RWPE2 (cell line): ENCODE data around the gene SERPINA12.

Experiments
- ATAC-seq: fragments of 200-7000 bp; cut with Tn5 transposase; 3 replicates; pipeline ENCODE4 v1.9.1; 2021; ENCODE audit warnings: low read depth
- DNase-seq: peaks from one replicate; pipeline ENCODE4 v3.0.0-alpha.2; 2020; ENCODE audit warnings: low spot score
- H3K27ac ChIP-seq: fragments of 450-650 bp; 2 replicates; pipeline ENCODE4 v1.5.1; 2017; ENCODE audit warnings: mild to moderate bottlenecking; ENCODE audit not compliant: poor library complexity, severe bottlenecking
- H3K27me3 ChIP-seq: fragments of 250-450 bp; sonication (Bioruptor Pico); 2 replicates; pipeline ENCODE4 v1.5.1; 2021; ENCODE audit warnings: mild to moderate bottlenecking, moderate library complexity; ENCODE audit not compliant: insufficient read depth, poor library complexity, severe bottlenecking
- H3K36me3 ChIP-seq: fragments of 250-450 bp; sonication (Bioruptor Pico); 2 replicates; pipeline ENCODE4 v1.5.1; 2020; ENCODE audit warnings: low read depth, mild to moderate bottlenecking, moderate library complexity
- H3K4me1 ChIP-seq: fragments of 250-450 bp; sonication (Bioruptor Pico); 2 replicates; pipeline ENCODE4 v1.5.1; 2021; ENCODE audit warnings: mild to moderate bottlenecking, moderate library complexity; ENCODE audit not compliant: insufficient read depth, poor library complexity, severe bottlenecking
- H3K4me3 ChIP-seq: fragments of 250-450 bp; sonication (Bioruptor Pico); 2 replicates; pipeline ENCODE4 v1.5.1; 2021; ENCODE audit warnings: mild to moderate bottlenecking, moderate library complexity; ENCODE audit not compliant: severe bottlenecking
- H3K9me3 ChIP-seq: fragments of 250-450 bp; sonication (Bioruptor Pico); 2 replicates; pipeline ENCODE4 v1.5.1; 2021; ENCODE audit warnings: mild to moderate bottlenecking, moderate library complexity; ENCODE audit not compliant: severe bottlenecking
- CTCF ChIP-seq: fragments of 450-650 bp; IDR thresholded peaks from one replicate; pipeline ENCODE4 v1.5.1; 2017; ENCODE audit warnings: mild to moderate bottlenecking, moderate library complexity; ENCODE audit not compliant: poor library complexity, severe bottlenecking

Gene SERPINA12

DNA sequence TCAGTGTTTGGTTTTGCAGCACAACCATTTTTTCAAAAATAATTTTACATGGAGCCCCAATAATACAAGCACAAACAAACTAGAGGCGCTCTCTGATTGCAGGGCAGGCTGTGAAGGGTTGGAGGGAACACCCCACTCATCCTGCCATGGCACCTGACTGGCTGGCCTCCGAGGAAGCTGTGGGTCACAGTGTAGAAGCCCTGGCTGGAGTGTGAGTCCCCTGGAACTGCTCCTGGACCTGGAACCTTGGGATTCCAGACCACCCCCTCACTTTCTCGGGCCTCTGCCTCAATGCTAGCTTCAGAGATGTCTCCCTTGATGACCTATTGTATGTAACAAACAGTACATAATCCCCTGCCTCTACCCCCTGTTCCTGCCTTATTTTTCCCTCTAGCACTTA, 14.8 kb upstream of the SERPINA12 start:
- Histone ChIP-seq H3K4me3 (no peak overlapping the region), H3K27me3 (peaks cover 7% of the 10 kb centered on the region), H3K36me3 (no peaks in the 10 kb centered on the region), H3K27ac (no peak overlapping the region), H3K9me3 (peaks cover 4% of the 10 kb centered on the region), H3K4me1 (no peaks in the 10 kb centered on the region)
- DNase-seq (no peak), ATAC-seq (no peak)
- no peak for TF ChIP-seq CTCF

DNA sequence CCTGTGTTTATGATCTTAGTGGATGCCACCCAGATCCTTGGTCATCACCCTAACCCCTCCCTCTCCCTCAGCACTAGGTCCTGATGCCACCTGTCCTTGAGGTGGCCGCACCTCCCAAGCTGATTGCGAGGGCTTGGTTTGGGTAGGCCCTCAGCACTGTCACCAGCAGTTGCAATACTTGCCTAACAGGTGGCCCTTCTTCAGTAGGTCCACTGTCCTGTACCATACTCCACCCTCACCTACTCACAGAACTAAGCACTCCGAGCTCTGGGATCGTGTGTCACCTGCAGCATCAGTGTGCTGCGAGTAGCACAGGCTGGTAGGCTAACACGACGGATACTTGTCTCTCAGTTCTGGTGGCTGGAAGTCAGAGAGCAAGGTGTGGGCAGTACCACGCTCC, 14.0 kb upstream of the SERPINA12 start:
- H3K27me3 ChIP-seq: peaks cover 7% of the 10 kb centered on the region
- TF ChIP-seq CTCF: no peak
- ATAC-seq (no peak), DNase-seq (no peak)
- H3K9me3 ChIP-seq: peaks cover 4% of the 10 kb centered on the region
- no peak overlapping the region for H3K27ac ChIP-seq
- no peaks in the 10 kb centered on the region for H3K36me3 ChIP-seq
- no peak overlapping the region for H3K4me3 ChIP-seq
- H3K4me1 ChIP-seq: no peaks in the 10 kb centered on the region

DNA sequence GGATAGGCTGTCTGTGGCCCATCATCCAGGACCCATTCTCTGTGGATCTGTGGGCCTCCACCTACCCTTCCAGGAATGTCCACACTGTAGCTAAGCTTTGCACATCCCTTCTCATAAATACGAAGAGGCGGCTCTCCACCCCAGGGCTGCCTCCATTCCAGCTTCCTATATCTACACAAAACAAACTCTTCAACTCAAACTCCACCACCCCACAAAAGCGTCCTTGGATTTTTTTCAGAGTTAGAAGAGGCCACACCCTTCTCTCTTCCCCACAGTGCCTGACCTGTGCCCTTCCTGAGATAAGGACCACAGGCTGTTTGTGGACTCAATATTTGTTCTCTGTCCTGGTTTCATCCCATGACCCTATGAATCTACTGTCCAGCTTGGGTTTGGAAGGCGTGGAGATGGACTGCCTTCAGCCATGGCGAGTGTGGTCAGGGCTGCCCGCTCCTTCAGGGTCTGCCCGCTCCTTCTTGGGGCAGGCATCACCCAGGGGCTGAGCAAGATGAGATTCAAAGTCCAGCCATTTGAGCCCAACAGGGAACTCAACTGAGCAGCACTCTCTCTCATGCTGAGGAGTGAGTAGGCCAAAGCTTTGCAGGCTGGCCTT, 13.0 kb upstream of the SERPINA12 start:
- H3K27me3 ChIP-seq: peaks cover 7% of the 10 kb centered on the region

DNA sequence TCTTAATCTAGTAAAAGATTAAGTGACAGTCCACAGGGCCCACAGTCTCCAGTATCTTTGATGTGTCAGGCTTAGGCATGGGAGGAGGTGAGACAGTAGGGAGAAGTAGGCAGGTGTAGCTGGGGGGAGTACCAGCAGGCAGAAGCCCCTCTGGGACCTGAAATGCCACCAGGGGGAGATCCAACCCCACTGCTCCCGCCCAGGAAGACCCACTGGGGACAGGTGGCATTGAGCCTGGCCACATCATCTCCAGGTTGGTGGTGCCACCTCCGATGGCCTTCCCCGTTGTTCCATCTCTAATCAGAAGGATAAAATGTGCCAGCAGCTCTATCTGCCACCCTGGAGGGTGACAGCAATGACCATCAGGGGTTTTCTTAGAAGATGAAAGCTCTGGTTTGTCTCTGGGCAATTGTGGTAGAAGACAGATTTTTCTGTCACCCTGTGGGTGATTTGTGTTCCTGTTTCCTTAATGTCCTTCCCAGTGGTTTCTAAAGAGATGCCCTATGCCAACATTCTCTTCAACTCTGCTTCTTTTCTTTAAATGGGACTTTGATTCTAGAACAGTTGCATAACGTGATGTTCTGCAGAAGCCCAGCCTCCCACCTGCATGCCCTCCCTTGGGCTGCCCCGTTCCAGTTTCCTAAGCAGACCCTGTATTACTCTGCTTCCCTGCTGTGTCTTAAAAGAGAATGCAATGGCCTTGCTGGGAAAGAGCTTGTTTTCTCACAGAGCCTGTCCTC, 12.3 kb upstream of the SERPINA12 start:
- DNase-seq (no peak), ATAC-seq (no peak)
- H3K9me3 ChIP-seq: peaks cover 4% of the 10 kb centered on the region
- no peak for TF ChIP-seq CTCF
- H3K4me1 ChIP-seq: no peaks in the 10 kb centered on the region
- H3K27ac ChIP-seq: no peak overlapping the region
- no peaks in the 10 kb centered on the region for H3K36me3 ChIP-seq
- H3K27me3 ChIP-seq: peaks cover 7% of the 10 kb centered on the region
- H3K4me3 ChIP-seq: no peak overlapping the region

More for the DNA sequence above, 13.0 kb upstream of the SERPINA12 start:
- Histone ChIP-seq H3K4me3 (no peak overlapping the region), H3K4me1 (no peaks in the 10 kb centered on the region), H3K27ac (no peak overlapping the region), H3K9me3 (peaks cover 4% of the 10 kb centered on the region), H3K36me3 (no peaks in the 10 kb centered on the region)
- no peak for TF ChIP-seq CTCF
- DNase-seq (no peak), ATAC-seq (no peak)

GRCh38 chr14:94517641-94518257, 8.5 kb upstream of the SERPINA12 start:
- Histone ChIP-seq H3K9me3 (peaks cover 4% of the 10 kb centered on the region), H3K4me1 (no peaks in the 10 kb centered on the region), H3K4me3 (no peak overlapping the region), H3K27ac (no peak overlapping the region), H3K36me3 (no peaks in the 10 kb centered on the region), H3K27me3 (no peaks in the 10 kb centered on the region)
- no peak for ATAC-seq
- no peak for DNase-seq
- no peak for TF ChIP-seq CTCF
